Muscle of leg (tissue), 11 donors: ENCODE measurements around the gene MEIS1. TPM values are rescaled to one million over a fixed set of nuclear protein-coding genes. Genes with fewer than 3 reads are reported as not detected.

Source experiments
- DNase-seq: peaks from one replicate; pipeline ENCODE4 v3.0.0; 2013
- H3K27ac ChIP-seq: one replicate; pipeline ENCODE4 v1.5.1; 2013; ENCODE audit warnings: mild to moderate bottlenecking, low read length, control low read depth
- H3K27me3 ChIP-seq: one replicate; pipeline ENCODE4 v1.6.1; 2013; ENCODE audit warnings: low read length; ENCODE audit not compliant: control insufficient read depth, insufficient read depth
- H3K36me3 ChIP-seq: one replicate; pipeline ENCODE4 v1.6.1; 2013; ENCODE audit warnings: low read length; ENCODE audit not compliant: control insufficient read depth, insufficient read depth
- H3K4me1 ChIP-seq: one replicate; pipeline ENCODE4 v1.6.1; 2013; ENCODE audit warnings: low read length; ENCODE audit not compliant: control insufficient read depth, insufficient read depth
- H3K4me3 ChIP-seq: one replicate; pipeline ENCODE4 v1.5.1; 2013; ENCODE audit warnings: low read length, control low read depth
- H3K9me3 ChIP-seq: replicated peaks from 2 replicates; pipeline ENCODE4 v1.6.1; 2013; ENCODE audit warnings: low read depth, low read length; ENCODE audit not compliant: control insufficient read depth
- WGBS: methylation state at CpG from one replicate; pipeline ENCODE4 v1.1.5; 2013; ENCODE audit warnings: missing lambda C conversion rate; ENCODE audit not compliant: insufficient coverage; 5-methylcytosine and 5-hydroxymethylcytosine counted together
- polyA plus RNA-seq, 8 donors: library from polyadenylated mRNA; unstranded; fragments of 120-200 nt; gene quantifications; one replicate each; pipeline versions ENCODE4 v1.2.1 to v1.2.3, GENCODE V29; 2013; ENCODE audit warnings: inconsistent platforms in 1 of 8, low replicate concordance in 1 of 8; ENCODE audit not compliant: insufficient read length in 8 of 8, insufficient read depth in 1 of 8
- total RNA-seq: library from RNA; stranded (reverse); fragments of 120-200 nt; gene quantifications from one replicate; pipeline ENCODE4 v1.2.4, GENCODE V29; 2013

MEIS1 gene
- total and polyA plus RNA-seq, 9 donors: 4.5 to 14.5 (median 11.0) TPM

DNA sequence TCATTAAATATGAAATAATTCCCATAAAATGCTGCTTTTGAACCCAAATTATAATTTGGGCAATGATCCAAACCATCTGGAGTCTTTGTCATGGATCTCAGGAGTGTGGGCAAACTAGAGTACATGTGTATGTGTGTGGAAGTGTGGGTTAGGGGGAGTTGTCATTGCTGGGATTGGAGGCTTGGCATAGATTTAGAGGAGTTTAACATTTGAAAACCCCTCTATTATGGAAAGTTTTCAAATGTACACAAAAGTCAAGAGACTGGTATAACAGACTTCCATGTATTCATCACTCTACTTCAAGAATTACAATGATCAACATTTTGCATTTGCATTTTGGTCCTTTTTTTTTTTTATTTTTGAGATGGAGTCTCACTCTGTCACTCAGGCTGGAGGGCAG, 159.1 kb downstream of the MEIS1 start:
- no peaks in the 10 kb centered on the region for H3K27me3 ChIP-seq
- H3K36me3 ChIP-seq: no peaks in the 10 kb centered on the region
- no peak overlapping the region for H3K27ac ChIP-seq
- no peaks in the 10 kb centered on the region for H3K4me1 ChIP-seq
- DNase-seq: no peak
- no peak overlapping the region for H3K4me3 ChIP-seq
- peaks cover 2% of the 10 kb centered on the region for H3K9me3 ChIP-seq

DNA sequence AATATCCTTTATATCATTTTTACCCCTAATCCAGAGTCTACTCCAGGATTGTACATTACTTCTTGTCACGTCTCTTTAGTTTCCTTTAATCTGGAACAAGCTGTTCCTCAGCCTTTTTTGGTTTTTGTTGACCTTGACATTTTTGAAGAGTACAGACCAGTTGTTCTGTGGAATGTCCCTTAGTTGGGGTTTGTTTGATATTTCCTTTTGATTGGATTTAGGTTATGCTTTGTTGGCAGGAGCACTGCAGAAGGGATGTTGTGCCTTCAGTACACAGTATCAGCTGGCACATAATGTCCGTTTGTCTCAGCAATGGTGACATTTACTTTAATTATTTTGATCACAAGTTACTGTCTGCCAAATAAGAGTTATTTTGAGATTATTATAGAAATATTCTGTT, 160.6 kb downstream of the MEIS1 start:
- no peaks in the 10 kb centered on the region for H3K36me3 ChIP-seq
- DNase-seq: no peak
- H3K4me1 ChIP-seq: no peaks in the 10 kb centered on the region
- no peak overlapping the region for H3K27ac ChIP-seq
- H3K27me3 ChIP-seq: no peaks in the 10 kb centered on the region
- peaks cover 2% of the 10 kb centered on the region for H3K9me3 ChIP-seq
- no peak overlapping the region for H3K4me3 ChIP-seq
- no CpG with 5 or more reads among the region's 2 CpGs for WGBS

DNA sequence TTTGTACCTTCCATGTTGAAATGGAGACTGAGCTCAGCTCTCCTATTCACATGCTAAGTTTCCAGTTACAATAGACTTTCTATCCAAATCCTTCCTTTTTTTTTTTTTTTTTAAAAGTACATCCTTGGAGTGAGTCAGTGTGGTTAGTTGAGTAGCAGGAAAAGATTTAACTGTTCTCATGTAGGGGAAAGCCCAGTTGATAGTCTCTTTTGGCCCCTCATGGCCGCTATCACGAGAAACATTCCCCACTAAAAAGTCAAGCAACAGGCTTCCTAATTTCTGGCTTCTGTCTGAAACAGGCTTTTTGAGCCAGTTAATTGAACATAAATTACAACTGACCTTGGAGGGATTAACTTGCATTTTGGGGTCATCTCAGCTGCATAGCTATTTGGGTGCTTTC, 161.3 kb downstream of the MEIS1 start:
- no CpG with 5 or more reads among the region's 2 CpGs for WGBS

GRCh38 chr2:66601624-66602023, 166.7 kb downstream of the MEIS1 start:
- no peak for DNase-seq
- no CpG with 5 or more reads among the region's 4 CpGs for WGBS

More for the DNA sequence above, 161.3 kb downstream of the MEIS1 start:
- Histone ChIP-seq H3K27ac (no peak overlapping the region), H3K36me3 (no peaks in the 10 kb centered on the region), H3K27me3 (no peaks in the 10 kb centered on the region), H3K9me3 (peaks cover 2% of the 10 kb centered on the region), H3K4me1 (no peaks in the 10 kb centered on the region), H3K4me3 (no peak overlapping the region)
- DNase-seq: no peak

DNA sequence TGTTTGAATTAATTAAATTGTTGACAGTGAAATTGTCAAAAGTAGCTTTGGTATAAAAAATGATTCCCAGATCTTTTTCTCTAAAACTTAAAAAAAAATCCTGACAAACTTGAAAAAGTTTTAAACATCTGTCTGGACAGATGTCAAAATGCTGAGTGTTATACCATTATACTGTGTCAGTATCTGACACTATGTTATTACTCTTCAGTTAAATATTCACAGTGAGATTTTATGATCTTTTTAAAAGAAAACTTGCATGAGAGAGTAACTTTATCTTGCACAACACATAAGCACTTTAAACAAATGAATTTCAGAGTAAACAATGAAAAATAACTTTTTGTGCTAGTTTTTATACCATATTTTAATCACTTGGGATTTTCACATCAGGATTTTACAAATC, 167.4 kb downstream of the MEIS1 start:
- Histone ChIP-seq H3K36me3 (no peaks in the 10 kb centered on the region), H3K9me3 (peaks cover 2% of the 10 kb centered on the region), H3K27me3 (no peaks in the 10 kb centered on the region), H3K4me1 (no peaks in the 10 kb centered on the region), H3K27ac (no peak overlapping the region), H3K4me3 (no peak overlapping the region)
- no peak for DNase-seq

More at GRCh38 chr2:66601624-66602023, 166.7 kb downstream of the MEIS1 start:
- H3K9me3 ChIP-seq: peaks cover 2% of the 10 kb centered on the region
- no peaks in the 10 kb centered on the region for H3K4me1 ChIP-seq
- H3K27ac ChIP-seq: no peak overlapping the region
- no peaks in the 10 kb centered on the region for H3K36me3 ChIP-seq
- no peaks in the 10 kb centered on the region for H3K27me3 ChIP-seq
- no peak overlapping the region for H3K4me3 ChIP-seq

DNA sequence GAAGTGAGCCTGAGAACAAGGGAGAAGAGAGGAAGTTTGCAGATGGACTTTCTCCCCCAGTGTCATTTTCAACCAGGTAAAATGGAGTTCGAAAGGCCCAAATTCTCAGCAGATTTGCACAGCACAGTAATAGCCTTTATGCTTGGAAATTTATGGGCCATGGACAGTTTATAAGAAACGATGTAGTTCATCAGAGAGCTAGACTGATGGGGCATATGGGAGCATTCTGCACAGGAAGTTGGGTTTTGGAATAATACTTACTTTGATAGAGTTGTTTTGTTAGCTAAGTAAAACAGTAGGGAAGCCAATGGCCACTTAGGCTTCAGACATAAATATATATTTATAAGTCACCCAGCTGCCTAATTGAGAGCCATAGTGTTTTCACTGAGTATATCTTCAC, 169.4 kb downstream of the MEIS1 start:
- WGBS: 60% methylated on average over 1 of the region's 2 CpGs

DNA sequence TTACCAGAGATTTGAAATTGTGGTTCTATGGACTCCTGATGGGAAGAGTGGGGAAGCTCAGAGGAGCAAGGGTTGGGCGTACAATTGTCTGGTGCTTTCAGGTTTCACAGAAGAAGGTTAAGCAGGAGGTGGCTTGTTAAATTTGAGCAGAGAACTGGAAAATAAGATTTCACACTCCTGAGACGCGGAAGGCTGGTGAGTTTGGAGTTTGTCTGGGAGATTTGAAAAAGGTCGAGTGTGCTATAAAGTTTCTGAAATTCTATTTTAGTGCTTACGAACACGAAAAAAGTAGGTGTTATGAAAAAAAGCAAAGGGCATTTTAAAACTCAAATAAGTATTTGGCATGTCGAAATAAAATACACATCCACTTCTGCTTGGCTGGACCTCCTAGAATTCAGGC, 170.1 kb downstream of the MEIS1 start:
- no peaks in the 10 kb centered on the region for H3K27me3 ChIP-seq
- no peaks in the 10 kb centered on the region for H3K36me3 ChIP-seq
- H3K9me3 ChIP-seq: no peaks in the 10 kb centered on the region
- H3K4me3 ChIP-seq: no peak overlapping the region
- no peak overlapping the region for H3K27ac ChIP-seq
- WGBS: 80% methylated on average over 6 of the region's 7 CpGs
- no peak for DNase-seq
- no peaks in the 10 kb centered on the region for H3K4me1 ChIP-seq

More for the DNA sequence above, 169.4 kb downstream of the MEIS1 start:
- no peaks in the 10 kb centered on the region for H3K9me3 ChIP-seq
- no peaks in the 10 kb centered on the region for H3K4me1 ChIP-seq
- H3K36me3 ChIP-seq: no peaks in the 10 kb centered on the region
- H3K27me3 ChIP-seq: no peaks in the 10 kb centered on the region
- no peak for DNase-seq
- H3K27ac ChIP-seq: no peak overlapping the region
- H3K4me3 ChIP-seq: no peak overlapping the region

DNA sequence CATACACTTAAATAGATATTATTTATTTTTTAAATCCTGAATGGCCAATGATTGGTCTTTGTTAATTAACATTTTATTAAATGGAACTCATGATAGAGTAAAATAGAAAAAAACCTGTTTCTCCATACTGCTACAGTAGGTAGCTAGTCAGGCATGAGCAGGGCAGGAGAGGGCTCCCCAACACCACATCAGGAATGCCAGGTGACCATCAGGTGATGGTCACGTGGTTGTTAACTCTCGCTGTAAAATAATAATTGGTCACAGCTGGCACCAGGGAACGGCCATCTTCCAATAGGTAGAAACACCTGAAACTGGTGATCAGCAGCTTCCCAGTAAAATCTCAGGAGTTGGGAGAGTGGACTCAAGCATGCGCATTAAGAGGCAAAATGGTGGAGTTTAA, 172.2 kb downstream of the MEIS1 start:
- H3K4me1 ChIP-seq: no peaks in the 10 kb centered on the region
- no peak for DNase-seq
- H3K27me3 ChIP-seq: no peaks in the 10 kb centered on the region
- H3K27ac ChIP-seq: no peak overlapping the region
- no peak overlapping the region for H3K4me3 ChIP-seq
- WGBS: 67% methylated on average over 3 of the region's 4 CpGs
- H3K36me3 ChIP-seq: no peaks in the 10 kb centered on the region
- H3K9me3 ChIP-seq: no peaks in the 10 kb centered on the region
